GM19043 (cell line): ENCODE data around the gene MAD2L2.

Experiments used
- ATAC-seq: cut with Tn5 transposase; IDR thresholded peaks from one replicate; pipeline ENCODE4 v1.9.1; 2021; ENCODE audit warnings: low read depth; ENCODE audit not compliant: unreplicated experiment

The MAD2L2 gene

GRCh38 chr1:11639372-11639771, 41.6 kb downstream of the MAD2L2 start:
- ATAC-seq = no peak

- ATAC-seq = no peak
Measured at GRCh38 chr1:11638121-11638520, 42.8 kb downstream of the MAD2L2 start.

GRCh38 chr1:11634365-11635192, 46.4 kb downstream of the MAD2L2 start:
- ATAC-seq = no peak

- no peak for ATAC-seq
Measured at GRCh38 chr1:11629184-11630016, 51.5 kb downstream of the MAD2L2 start.

- ATAC-seq = no peak
Measured at GRCh38 chr1:11628767-11629166, 52.2 kb downstream of the MAD2L2 start.

- ATAC-seq = no peak
Measured at GRCh38 chr1:11626551-11626950, 54.4 kb downstream of the MAD2L2 start.
